Endothelial cell of umbilical vein (primary cell): ENCODE results near the gene BTN3A1. TPM values are rescaled to one million over a fixed set of nuclear protein-coding genes. Genes with fewer than 3 reads are reported as not detected.

ENCODE experiments used
- BruUV-seq: library from RNA; stranded (reverse); fragments of 400-500 nt; replicated peaks from 2 replicates; lab custom pipeline; 2021; lab: Mats Ljungman, UMichigan
- CTCF ChIA-PET: fragments of 300-600, 350-600 bp; sonication (Branson Sonifier 250); formaldehyde crosslinking; loops from one replicate; lab custom pipeline; 2021; ENCODE audit warnings: antibody characterized with exemption, inconsistent platforms; lab: Charles Lee
- POLR2A ChIA-PET: fragments of 300-600, 350-600 bp; sonication (Branson Sonifier 250); formaldehyde crosslinking; loops from one replicate; lab custom pipeline; 2021; ENCODE audit warnings: antibody characterized with exemption, inconsistent platforms; lab: Charles Lee
- DNase-seq: peaks from one replicate; pipeline ENCODE4 v3.0.0-alpha.2; 2011; ENCODE audit warnings: low read depth, low spot score
- FAIRE-seq: peaks from 2 replicates; lab custom pipeline; 2011; peaks lifted over from hg19 to GRCh38; lab: Jason Lieb, UNC
- H2AFZ ChIP-seq: 2 replicates; pipeline ENCODE4 v1.6.0; 2012; ENCODE audit warnings: low read depth, low read length, control low read depth, inconsistent platforms
- H3K27ac ChIP-seq: 2 replicates; pipeline ENCODE4 v1.5.1; 2011; ENCODE audit warnings: low read depth, mild to moderate bottlenecking, control low read depth, low read length, moderate library complexity; ENCODE audit not compliant: insufficient read depth
- H3K27me3 ChIP-seq, 2 experiments: 2 replicates each; pipeline versions ENCODE4 v1.6.0 to v1.6.1; 2011; ENCODE audit warnings: low read length in 2 of 2, mixed read lengths in 1 of 2; ENCODE audit not compliant: control insufficient read depth in 2 of 2, insufficient read depth in 2 of 2
- H3K36me3 ChIP-seq, 2 experiments: 2 replicates in 1 of 2; 3 replicates in 1 of 2; pipeline ENCODE4 v1.5.1; 2011; ENCODE audit warnings: low read length in 2 of 2, mild to moderate bottlenecking in 1 of 2, moderate library complexity in 1 of 2; ENCODE audit not compliant: control insufficient read depth in 2 of 2, insufficient read depth in 2 of 2; ENCODE audit errors: extremely low read depth in 1 of 2
- H3K4me1 ChIP-seq: 3 replicates; pipeline ENCODE4 v1.5.1; 2011; ENCODE audit warnings: mild to moderate bottlenecking, low read length; ENCODE audit not compliant: control insufficient read depth, insufficient read depth; ENCODE audit errors: extremely low read depth
- H3K4me2 ChIP-seq: 2 replicates; pipeline ENCODE4 v1.6.1; 2011; ENCODE audit warnings: low read length, control low read depth, mixed read lengths; ENCODE audit not compliant: insufficient read depth
- H3K4me3 ChIP-seq, 3 experiments: fragments of 200-600 bp in 1 of 3; sonication (generic), shearing (Covaris generic) in 1 of 3; replicated peaks in 1 of 3; 2 replicates each; pipeline ENCODE4 v1.5.1; 2011 to 2016; ENCODE audit warnings: control low read depth in 3 of 3, low read length in 3 of 3, mild to moderate bottlenecking in 2 of 3, inconsistent platforms in 1 of 3, low read depth in 1 of 3, moderate library complexity in 1 of 3; ENCODE audit not compliant: insufficient read depth in 1 of 3
- H3K79me2 ChIP-seq: 2 replicates; pipeline ENCODE4 v1.6.0; 2012; ENCODE audit warnings: low read length, inconsistent platforms; ENCODE audit not compliant: control insufficient read depth, insufficient read depth
- H3K9ac ChIP-seq: replicated peaks from 2 replicates; pipeline ENCODE3; 2011; ENCODE audit warnings: low read length, control low read depth; ENCODE audit not compliant: insufficient read depth; ENCODE audit errors: extremely low read depth
- H3K9me1 ChIP-seq: replicated peaks from 3 replicates; pipeline ENCODE4 v1.6.0; 2011; ENCODE audit warnings: mild to moderate bottlenecking, low read length; ENCODE audit not compliant: control insufficient read depth, insufficient read depth; ENCODE audit errors: extremely low read depth
- H3K9me3 ChIP-seq: replicated peaks from 2 replicates; pipeline ENCODE4 v1.5.1; 2012; ENCODE audit warnings: low read length, inconsistent platforms; ENCODE audit not compliant: control insufficient read depth, insufficient read depth
- H4K20me1 ChIP-seq: replicated peaks from 2 replicates; pipeline ENCODE3; 2011; ENCODE audit warnings: mild to moderate bottlenecking, low read length; ENCODE audit not compliant: control insufficient read depth, insufficient read depth; ENCODE audit errors: extremely low read depth
- EZH2 ChIP-seq: IDR thresholded peaks from 2 replicates; pipeline ENCODE4 v1.6.1; 2012; ENCODE audit warnings: borderline replicate concordance, low read depth, mild to moderate bottlenecking, moderate library complexity, low read length, inconsistent platforms; ENCODE audit not compliant: severe bottlenecking
- FOS ChIP-seq: IDR thresholded peaks from 2 replicates; pipeline ENCODE4 v1.6.1; 2011; ENCODE audit warnings: mild to moderate bottlenecking, low read length, moderate library complexity, borderline replicate concordance; ENCODE audit not compliant: insufficient read depth
- GATA2 ChIP-seq: IDR thresholded peaks from 2 replicates; pipeline ENCODE4 v1.7.0; 2011; ENCODE audit warnings: low read depth, mild to moderate bottlenecking, moderate library complexity, mixed read lengths, low read length; ENCODE audit not compliant: insufficient read length, insufficient read depth
- JUN ChIP-seq: IDR thresholded peaks from 2 replicates; pipeline ENCODE4 v1.6.1; 2011; ENCODE audit warnings: borderline replicate concordance, low read depth; ENCODE audit not compliant: insufficient read length, insufficient read depth
- MYC ChIP-seq: IDR thresholded peaks from one replicate; pipeline ENCODE4 v1.6.1; 2011; ENCODE audit warnings: mild to moderate bottlenecking, low read depth, low read length
- POLR2A ChIP-seq: IDR thresholded peaks from 2 replicates; pipeline ENCODE4 v1.6.1; 2012; ENCODE audit warnings: low read depth, mild to moderate bottlenecking, control low read depth, low read length
- POLR2AphosphoS5 ChIP-seq: IDR thresholded peaks from 2 replicates; pipeline ENCODE4 v1.6.1; 2012; ENCODE audit warnings: low read depth, mild to moderate bottlenecking, control low read depth, low read length, moderate library complexity; ENCODE audit not compliant: insufficient read depth
- dilution Hi-C: fragments of 300-500 bp; cut with MboI; formaldehyde crosslinking; loops from one replicate; pipeline ENCODE4 v1.15.0; 2019; ENCODE audit warnings: low sequenced_read_pairs; ENCODE audit not compliant: extremely low pct_ligation_motif_present
- intact Hi-C: fragments of 100-400 bp; cut with micrococcal nuclease; formaldehyde crosslinking; loops from one replicate; pipeline ENCODE4 v1.10.0; 2022
- polyA plus RNA-seq, 4 experiments: library from polyadenylated mRNA; depleted of rRNA in 3 of 4; stranded (reverse) in 3 of 4; unstranded in 1 of 4; fragments of >200 nt; gene quantifications; 2 replicates each; pipeline versions ENCODE4 v1.2.1 to v1.2.3, GENCODE V29; 2011 to 2012; ENCODE audit warnings: missing spikeins in 1 of 4
- total RNA-seq: library from RNA; stranded (reverse); gene quantifications from 2 replicates; pipeline ENCODE4 v1.2.3, GENCODE V29; 2021
- TF ChIP-seq, protein P1 (sequence below), 2 donors: IDR thresholded peaks; 1 replicate in 1 of 2; 2 replicates in 1 of 2; pipeline ENCODE4 v1.5.1; 2011; ENCODE audit warnings: low read length in 2 of 2, mild to moderate bottlenecking in 2 of 2, moderate library complexity in 2 of 2, control low read depth in 1 of 2, inconsistent platforms in 1 of 2, low read depth in 1 of 2; ENCODE audit not compliant: insufficient read depth in 1 of 2; ENCODE audit errors: extremely low read depth in 1 of 2
- TF ChIP-seq, protein P2 (sequence below): IDR thresholded peaks from 2 replicates; pipeline ENCODE4 v1.6.1; 2011; ENCODE audit not compliant: insufficient read depth, insufficient read length

Gene BTN3A1
- total and polyA plus RNA-seq, 2 donors (not counting 3 experiments of a cell fraction or from before 2014, with no cell fraction given): 7.6 to 12.1 TPM

DNA sequence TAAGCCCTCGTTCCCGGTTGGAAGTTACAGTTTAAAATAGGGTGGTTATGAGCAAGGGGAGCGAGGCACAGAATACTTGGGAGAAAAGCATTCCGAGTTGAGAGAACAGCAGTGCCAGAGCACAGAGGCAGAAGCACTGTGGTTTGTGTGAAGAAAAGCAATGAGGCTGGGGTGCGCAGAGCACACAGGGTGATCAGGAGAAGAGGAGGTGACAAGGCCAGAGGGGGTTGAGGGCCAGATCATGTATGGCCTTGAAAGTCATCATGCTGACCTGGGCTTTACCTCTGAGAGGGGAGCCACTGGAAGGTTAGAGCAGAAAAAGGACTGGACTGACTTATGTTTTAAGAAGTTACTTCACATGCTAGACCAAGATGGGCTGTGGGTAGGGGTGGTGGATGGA, 40.5 kb upstream of the BTN3A1 start:
- POLR2A ChIA-PET: no interaction called here
- Histone ChIP-seq H3K4me3 (no peak overlapping the region), H2AFZ (no peak overlapping the region), H4K20me1 (no peaks in the 10 kb centered on the region), H3K9me1 (no peaks in the 10 kb centered on the region), H3K9ac (no peak overlapping the region), H3K4me2 (no peak overlapping the region), H3K36me3 (no peaks in the 10 kb centered on the region), H3K27ac (no peak overlapping the region), H3K79me2 (no peaks in the 10 kb centered on the region), H3K4me1 (peaks cover 9% of the 10 kb centered on the region), H3K27me3 (no peaks in the 10 kb centered on the region), H3K9me3 (no peaks in the 10 kb centered on the region)
- intact Hi-C loops (no loop called here), dilution Hi-C loops (no loop called here)
- no TSS peak for BruUV-seq
- CTCF ChIA-PET: no interaction called here
- TF ChIP-seq JUN (no peak), MYC (no peak), GATA2 (no peak), EZH2 (no peak), POLR2A (no peak), POLR2AphosphoS5 (no peak), FOS (no peak)
- TF ChIP-seq, protein P1, sequence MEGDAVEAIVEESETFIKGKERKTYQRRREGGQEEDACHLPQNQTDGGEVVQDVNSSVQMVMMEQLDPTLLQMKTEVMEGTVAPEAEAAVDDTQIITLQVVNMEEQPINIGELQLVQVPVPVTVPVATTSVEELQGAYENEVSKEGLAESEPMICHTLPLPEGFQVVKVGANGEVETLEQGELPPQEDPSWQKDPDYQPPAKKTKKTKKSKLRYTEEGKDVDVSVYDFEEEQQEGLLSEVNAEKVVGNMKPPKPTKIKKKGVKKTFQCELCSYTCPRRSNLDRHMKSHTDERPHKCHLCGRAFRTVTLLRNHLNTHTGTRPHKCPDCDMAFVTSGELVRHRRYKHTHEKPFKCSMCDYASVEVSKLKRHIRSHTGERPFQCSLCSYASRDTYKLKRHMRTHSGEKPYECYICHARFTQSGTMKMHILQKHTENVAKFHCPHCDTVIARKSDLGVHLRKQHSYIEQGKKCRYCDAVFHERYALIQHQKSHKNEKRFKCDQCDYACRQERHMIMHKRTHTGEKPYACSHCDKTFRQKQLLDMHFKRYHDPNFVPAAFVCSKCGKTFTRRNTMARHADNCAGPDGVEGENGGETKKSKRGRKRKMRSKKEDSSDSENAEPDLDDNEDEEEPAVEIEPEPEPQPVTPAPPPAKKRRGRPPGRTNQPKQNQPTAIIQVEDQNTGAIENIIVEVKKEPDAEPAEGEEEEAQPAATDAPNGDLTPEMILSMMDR (IDR thresholded peaks at IDR 0.05; ENCODE audit: extremely low read depth in 1 of 2, insufficient read depth in 1 of 2, low read depth in 1 of 2, low read length in 2 of 2): no peak
- TF ChIP-seq, protein P2, sequence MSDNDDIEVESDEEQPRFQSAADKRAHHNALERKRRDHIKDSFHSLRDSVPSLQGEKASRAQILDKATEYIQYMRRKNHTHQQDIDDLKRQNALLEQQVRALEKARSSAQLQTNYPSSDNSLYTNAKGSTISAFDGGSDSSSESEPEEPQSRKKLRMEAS: no peak
- FAIRE-seq: no peak
- no peak for DNase-seq
